Measurements from ENCODE around the gene OR10H5.

GRCh38 chr19:15775249-15775648 lies 12.2 kb upstream of the OR10H5 start:
- no peak for TF ChIP-seq ZNF281 (CRISPR knock-in tag; IDR thresholded peaks at IDR 0.05)
- no peak for TF ChIP-seq CTCF (IDR thresholded peaks at IDR 0.05)
- no peak for TF ChIP-seq AR (CRISPR knock-in tag; IDR thresholded peaks at IDR 0.05)
- no peak for TF ChIP-seq NFYB (CRISPR knock-in tag; conservative IDR thresholded peaks at IDR 0.05; ENCODE audit: low read depth)
- no peak for TF ChIP-seq E2F5 (CRISPR knock-in tag; IDR thresholded peaks at IDR 0.05)
- TF ChIP-seq ATF3 (CRISPR knock-in tag; conservative IDR thresholded peaks at IDR 0.05) = no peak
- TF ChIP-seq KAT7 (CRISPR knock-in tag; IDR thresholded peaks at IDR 0.05; ENCODE audit: borderline replicate concordance) = no peak
- TF ChIP-seq SP1 (CRISPR knock-in tag; conservative IDR thresholded peaks at IDR 0.05) = no peak
- no peak for TF ChIP-seq TP53 (CRISPR knock-in tag; IDR thresholded peaks at IDR 0.05)
- TF ChIP-seq CREB1 (CRISPR knock-in tag; IDR thresholded peaks at IDR 0.05) = no peak
- TF ChIP-seq PRRX2 (CRISPR knock-in tag; IDR thresholded peaks at IDR 0.05) = no peak
- TF ChIP-seq ESRRA (CRISPR knock-in tag; IDR thresholded peaks at IDR 0.05; ENCODE audit: borderline replicate concordance) = no peak
